Astrocyte (in vitro differentiated cells and primary cell): ENCODE data around the gene CNPY2.
"Not testable (repeated sequence)": the region's sequence is repeated elsewhere in the genome, so short reads cannot be mapped to it uniquely, and the experiment has no call there.

Experiments used
- CTCF ChIP-seq: IDR thresholded peaks from 2 replicates; pipeline ENCODE4 v1.5.1; 2011; ENCODE audit warnings: low read depth, mild to moderate bottlenecking, inconsistent platforms, low read length, moderate library complexity; ENCODE audit not compliant: insufficient read depth
- EZH2 ChIP-seq: IDR thresholded peaks from 2 replicates; pipeline ENCODE4 v1.6.1; 2012; ENCODE audit warnings: mild to moderate bottlenecking, low read length, inconsistent platforms; ENCODE audit not compliant: insufficient read depth

DNA sequence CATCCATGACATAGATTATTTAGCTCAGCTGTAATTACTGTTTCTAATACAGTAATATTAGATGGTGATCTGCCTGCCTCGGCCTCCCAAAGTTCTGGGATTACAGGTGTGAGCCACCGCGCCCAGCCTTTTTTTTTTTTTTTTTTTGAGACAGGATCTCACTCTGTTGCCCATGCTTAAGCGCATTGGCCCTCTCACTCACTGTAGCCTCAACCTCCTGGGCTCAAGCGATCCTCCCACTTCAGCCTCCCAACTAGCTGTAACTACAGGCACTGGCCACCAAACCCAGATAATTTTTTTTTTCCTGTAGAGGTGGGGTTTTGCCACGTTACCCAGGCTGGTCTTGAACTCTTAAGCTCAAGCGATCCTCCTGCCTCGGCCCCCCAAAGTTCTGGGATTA lies 19.7 kb upstream of the CNPY2 start:
- not testable (repeated sequence) for TF ChIP-seq CTCF, EZH2
